Activated CD4-positive, alpha-beta T cell treated with anti-CD3 and anti-CD28 coated beads, Interleukin-2, amount 10 ng/mL, durations not matched to agents 7 days and 5 days (primary cell): ENCODE data around the gene MAP3K20. TPM values are rescaled to one million over a fixed set of nuclear protein-coding genes. Genes with fewer than 3 reads are reported as not detected.
"Not testable (repeated sequence)": the region's sequence is repeated elsewhere in the genome, so short reads cannot be mapped to it uniquely, and the experiment has no call there.

Source experiments
- CTCF ChIA-PET: fragments of 350-600 bp; sonication (Branson Sonifier 250); formaldehyde crosslinking; loops from one replicate; lab custom pipeline; 2021; ENCODE audit warnings: antibody characterized with exemption; lab: Charles Lee
- POLR2A ChIA-PET: fragments of 350-600 bp; sonication (Branson Sonifier 250); formaldehyde crosslinking; loops from one replicate; lab custom pipeline; 2021; ENCODE audit warnings: antibody characterized with exemption; lab: Charles Lee
- DNase-seq: peaks from one replicate; pipeline ENCODE4 v3.0.0-alpha.2; 2020
- H3K27ac Mint-ChIP-seq: one replicate; pipeline ENCODE4 v1.8.0; 2021; ENCODE audit warnings: mild to moderate bottlenecking, moderate library complexity, mixed read lengths
- H3K27me3 Mint-ChIP-seq: one replicate; pipeline ENCODE4 v1.8.0; 2021; ENCODE audit warnings: mixed read lengths
- H3K36me3 Mint-ChIP-seq: one replicate; pipeline ENCODE4 v1.8.0; 2021; ENCODE audit warnings: low read depth, mixed read lengths
- H3K4me1 Mint-ChIP-seq: one replicate; pipeline ENCODE4 v1.8.0; 2021; ENCODE audit warnings: mixed read lengths
- H3K4me3 Mint-ChIP-seq: one replicate; pipeline ENCODE4 v1.8.0; 2021; ENCODE audit warnings: mild to moderate bottlenecking, moderate library complexity, mixed read lengths
- H3K9me3 Mint-ChIP-seq: one replicate; pipeline ENCODE4 v1.8.0; 2021; ENCODE audit warnings: mixed read lengths
- total RNA-seq, 2 experiments: library from RNA; stranded (reverse); gene quantifications; one replicate each; pipeline ENCODE4 v1.2.3, GENCODE V29; 2021

The MAP3K20 gene
- total RNA-seq, 2 experiments from 2014 or later = 14.5 to 15.1 TPM

GRCh38 chr2:173124441-173124840, 48.8 kb downstream of the MAP3K20 start:
- Mint-ChIP-seq H3K4me1 (peaks cover 4% of the 10 kb centered on the region), H3K27ac (no peak overlapping the region), H3K9me3 (no peaks in the 10 kb centered on the region), H3K27me3 (no peaks in the 10 kb centered on the region), H3K36me3 (peaks cover 11% of the 10 kb centered on the region), H3K4me3 (no peak overlapping the region)
- ChIA-PET POLR2A (no interaction called here), CTCF (interaction anchor here (0.6 kb wide), 1 partner anchor 159 kb away, joined by 4 read pairs; no protein-coding TSS in a partner anchor)
- DNase-seq = no peak

DNA sequence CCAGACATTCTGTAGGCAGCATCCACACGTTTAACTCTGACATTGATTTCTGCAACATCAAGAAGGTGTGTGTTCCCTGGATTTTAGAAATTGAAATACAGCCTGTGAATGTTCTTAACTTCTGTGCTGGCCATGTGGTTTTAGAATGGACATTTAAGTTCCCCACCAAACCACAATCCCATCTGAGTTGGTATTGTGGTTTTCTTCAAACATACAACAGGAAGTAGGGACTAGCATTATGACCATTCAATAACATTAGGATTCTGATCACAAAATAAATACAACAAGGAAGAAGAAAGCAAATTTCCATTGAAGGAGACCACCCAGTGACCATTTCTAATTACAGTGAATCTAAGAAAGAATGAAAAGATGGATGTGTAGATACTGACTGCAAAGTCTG, 51.2 kb downstream of the MAP3K20 start:
- Mint-ChIP-seq H3K4me3 (no peak overlapping the region), H3K9me3 (no peaks in the 10 kb centered on the region), H3K27me3 (peaks cover 7% of the 10 kb centered on the region), H3K36me3 (peaks cover 8% of the 10 kb centered on the region), H3K27ac (no peak overlapping the region), H3K4me1 (peaks cover 4% of the 10 kb centered on the region)
- POLR2A ChIA-PET = no interaction called here
- CTCF ChIA-PET = no interaction called here
- no peak for DNase-seq

DNA sequence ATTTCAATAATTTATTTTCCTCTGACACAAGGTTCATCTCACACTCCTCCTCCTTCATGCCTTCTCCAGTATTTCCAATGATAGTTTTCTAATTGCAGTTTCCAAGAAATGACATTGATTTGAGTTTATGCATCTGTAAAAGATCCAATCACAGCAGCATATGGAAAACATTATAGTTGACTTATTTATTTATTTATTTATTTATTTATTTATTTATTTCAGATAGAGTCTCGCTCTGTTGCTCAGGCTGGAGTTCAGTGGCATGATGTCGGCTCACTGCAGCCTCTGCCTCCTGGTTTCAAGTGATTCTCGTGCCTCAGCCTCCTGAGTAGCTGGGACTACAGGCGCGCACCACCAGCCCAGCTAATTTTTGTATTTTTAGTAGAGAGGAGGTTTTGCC, 52.5 kb downstream of the MAP3K20 start:
- H3K27ac Mint-ChIP-seq, POLR2A ChIA-PET, CTCF ChIA-PET, H3K4me1 Mint-ChIP-seq, H3K9me3 Mint-ChIP-seq, H3K36me3 Mint-ChIP-seq, DNase-seq, H3K4me3 Mint-ChIP-seq: not testable (repeated sequence)
- H3K27me3 Mint-ChIP-seq = peaks cover 14% of the 10 kb centered on the region

DNA sequence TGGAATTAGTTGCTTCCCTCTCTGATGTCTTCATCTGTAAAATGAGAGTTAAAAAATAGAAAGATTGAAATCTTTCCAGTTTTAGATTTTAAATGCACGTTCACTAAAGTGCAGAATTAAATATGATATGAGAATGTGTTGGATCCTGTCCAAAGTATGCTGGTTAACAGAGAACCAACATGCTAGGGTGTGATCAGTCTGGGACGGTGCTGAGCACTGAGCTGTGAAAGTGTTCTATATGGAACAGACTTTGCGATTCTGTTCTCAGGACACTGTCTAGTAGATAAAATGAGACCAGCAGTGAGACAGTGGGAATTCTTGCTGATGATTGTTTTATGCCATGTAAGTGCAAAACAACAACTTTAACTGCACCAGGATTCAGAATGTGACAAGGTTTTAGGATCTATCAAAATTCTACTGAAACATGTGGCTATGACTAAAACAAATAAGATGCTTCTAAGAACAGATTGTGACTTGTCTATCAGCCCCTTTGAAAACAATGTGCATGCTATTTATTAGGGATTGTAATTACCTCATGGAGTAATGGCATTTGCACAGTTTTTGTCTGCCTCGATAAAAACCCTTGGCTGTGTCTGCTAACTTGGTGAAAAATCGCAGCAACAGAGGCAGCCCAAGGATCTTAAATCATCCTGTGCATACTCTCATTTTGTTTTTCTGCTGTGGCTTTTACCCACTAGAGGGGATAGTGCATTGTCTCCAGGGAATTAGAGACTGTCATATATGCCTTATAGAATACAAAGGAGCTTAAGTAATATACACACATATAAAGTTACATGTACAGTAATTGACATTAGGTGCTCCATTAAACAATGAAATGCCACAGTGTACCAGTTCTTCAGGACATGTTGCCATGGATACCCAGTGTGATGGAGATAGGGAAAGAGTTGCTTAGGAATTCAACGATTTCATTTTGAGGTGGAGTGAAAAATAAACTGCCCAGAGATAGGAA, 55.1 kb downstream of the MAP3K20 start:
- H3K4me1 Mint-ChIP-seq = peaks cover 30% of the 10 kb centered on the region
- ChIA-PET CTCF (interaction anchor here (1.0 to 1.4 kb wide), 2 partner anchors 21 to 23 kb away, joined by 3 read pairs; no protein-coding TSS in a partner anchor), POLR2A (no interaction called here)
- no peak overlapping the region for H3K27ac Mint-ChIP-seq
- H3K36me3 Mint-ChIP-seq = peaks cover 12% of the 10 kb centered on the region
- no peak for DNase-seq
- H3K9me3 Mint-ChIP-seq = peaks cover 5% of the 10 kb centered on the region
- H3K4me3 Mint-ChIP-seq = no peak overlapping the region
- H3K27me3 Mint-ChIP-seq = peaks cover 20% of the 10 kb centered on the region

DNA sequence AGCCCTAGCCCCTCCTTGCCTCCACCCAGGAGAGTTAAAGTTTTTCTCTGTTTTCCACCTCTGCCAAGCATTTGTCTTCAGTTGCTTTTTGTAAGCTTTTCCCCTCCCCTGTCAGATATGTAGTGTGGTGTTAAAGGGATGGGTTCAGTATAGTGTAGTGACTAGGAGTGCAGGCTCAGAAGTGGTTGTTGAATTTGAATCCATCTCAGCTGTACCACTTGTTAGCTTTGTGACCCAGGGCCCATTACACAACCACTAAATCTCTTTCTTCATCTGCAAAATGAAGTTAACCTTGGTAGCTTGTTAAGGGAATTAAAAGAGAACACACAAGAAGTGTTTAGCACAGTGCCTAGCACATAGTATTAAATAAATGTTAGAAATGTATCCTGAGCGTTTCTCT, 56.9 kb downstream of the MAP3K20 start:
- Mint-ChIP-seq H3K36me3 (peaks cover 12% of the 10 kb centered on the region), H3K4me1 (peaks cover 44% of the 10 kb centered on the region), H3K4me3 (no peak overlapping the region), H3K9me3 (peaks cover 5% of the 10 kb centered on the region), H3K27me3 (peaks cover 20% of the 10 kb centered on the region), H3K27ac (no peak overlapping the region)
- CTCF ChIA-PET = interaction anchor here (0.6 to 1.4 kb wide), 3 partner anchors 9 to 19 kb away, joined by 3 read pairs; no protein-coding TSS in a partner anchor
- POLR2A ChIA-PET = interaction anchor here (0.6 to 0.7 kb wide), 2 partner anchors 12 to 19 kb away, joined by 3 read pairs; no protein-coding TSS in a partner anchor
- DNase-seq = no peak

- H3K36me3 Mint-ChIP-seq = peaks cover 9% of the 10 kb centered on the region
- peaks cover 20% of the 10 kb centered on the region for H3K27me3 Mint-ChIP-seq
- H3K4me3 Mint-ChIP-seq = no peak overlapping the region
- CTCF ChIA-PET = no interaction called here
- peaks cover 50% of the 10 kb centered on the region for H3K4me1 Mint-ChIP-seq
- peaks cover 5% of the 10 kb centered on the region for H3K9me3 Mint-ChIP-seq
- POLR2A ChIA-PET = no interaction called here
- peak; percentile 12 for DNase-seq
- H3K27ac Mint-ChIP-seq = no peak overlapping the region
Measured at GRCh38 chr2:173134703-173135102, 59.1 kb downstream of the MAP3K20 start.

DNA sequence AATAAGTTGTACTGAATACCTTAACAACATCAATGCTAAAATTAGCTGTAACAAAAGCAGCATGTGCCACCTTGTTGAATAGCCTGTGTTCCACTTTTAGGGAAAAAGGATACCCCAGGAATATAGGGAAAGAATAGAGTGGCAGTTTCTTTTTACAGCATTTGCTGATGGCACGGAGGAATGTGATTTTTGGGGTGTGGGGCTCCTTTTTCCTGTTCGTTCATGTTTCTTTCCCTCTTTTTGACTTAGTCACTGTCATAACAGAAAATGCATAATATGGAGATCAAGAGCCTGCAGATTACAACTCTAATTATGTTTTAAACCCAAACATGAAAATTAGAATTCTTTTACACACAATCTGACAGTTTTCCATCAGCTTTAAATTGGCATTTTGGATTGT, 60.4 kb downstream of the MAP3K20 start:
- Mint-ChIP-seq H3K4me1 (peaks cover 50% of the 10 kb centered on the region), H3K9me3 (peaks cover 7% of the 10 kb centered on the region), H3K4me3 (peak overlapping the region; percentile 14), H3K27me3 (peaks cover 19% of the 10 kb centered on the region), H3K27ac (peak overlapping the region; percentile 22), H3K36me3 (peaks cover 9% of the 10 kb centered on the region)
- POLR2A ChIA-PET = no interaction called here
- CTCF ChIA-PET = interaction anchor here (1.0 kb wide), 1 partner anchor 15 kb away, joined by 3 read pairs; no protein-coding TSS in a partner anchor
- no peak for DNase-seq

- Mint-ChIP-seq H3K4me3 (no peak overlapping the region), H3K36me3 (peaks cover 13% of the 10 kb centered on the region), H3K4me1 (peaks cover 50% of the 10 kb centered on the region), H3K27ac (no peak overlapping the region), H3K9me3 (peaks cover 12% of the 10 kb centered on the region), H3K27me3 (peaks cover 18% of the 10 kb centered on the region)
- CTCF ChIA-PET = interaction anchor here (1.0 to 1.3 kb wide), 2 partner anchors 14 to 35 kb away, joined by 3 read pairs; no protein-coding TSS in a partner anchor
- no peak for DNase-seq
- POLR2A ChIA-PET = no interaction called here
Measured at GRCh38 chr2:173136599-173136998, 61.0 kb downstream of the MAP3K20 start.

DNA sequence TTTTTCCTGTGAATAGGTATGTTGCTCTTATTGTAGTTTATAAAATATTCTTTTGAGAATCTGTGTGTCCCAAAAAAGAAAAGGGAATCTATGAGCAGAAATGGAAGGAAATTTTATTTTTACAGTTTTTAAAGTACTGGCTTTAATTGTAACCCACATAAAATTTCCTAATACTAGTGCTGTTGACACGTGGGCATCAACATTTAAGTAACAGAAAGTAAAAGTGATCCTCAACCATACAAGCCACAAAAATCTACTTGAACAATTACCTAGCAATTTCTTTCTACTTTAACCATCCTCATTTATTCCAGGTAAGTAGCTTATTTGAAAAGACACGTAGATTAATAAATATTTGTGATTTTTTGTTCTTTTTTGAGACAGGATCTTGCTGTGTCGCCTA, 62.0 kb downstream of the MAP3K20 start:
- CTCF ChIA-PET = interaction anchor here (1.3 kb wide), 1 partner anchor 34 kb away, joined by 3 read pairs; no protein-coding TSS in a partner anchor
- Mint-ChIP-seq H3K4me3 (no peak overlapping the region), H3K9me3 (peaks cover 17% of the 10 kb centered on the region)

DNA sequence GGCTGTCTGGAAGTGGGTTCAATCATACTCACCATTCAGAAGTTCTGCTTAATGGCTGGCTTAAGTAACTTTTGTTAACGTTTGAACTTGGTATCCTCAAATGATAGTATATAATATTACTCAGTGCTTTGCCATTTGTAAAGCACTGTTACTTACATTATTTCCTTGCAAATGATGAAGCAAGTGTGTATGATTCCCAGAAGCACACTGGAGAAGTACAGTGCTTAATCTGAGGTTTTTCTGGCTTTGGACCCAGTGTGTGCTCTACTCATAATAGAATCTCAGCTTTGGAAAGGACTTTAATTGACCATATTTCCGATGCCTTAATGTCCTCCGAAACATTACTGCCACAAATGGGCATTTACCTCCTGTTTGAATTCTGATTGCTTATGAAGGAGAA, 63.3 kb downstream of the MAP3K20 start:
- Mint-ChIP-seq H3K27ac (no peak overlapping the region), H3K9me3 (peaks cover 16% of the 10 kb centered on the region), H3K4me3 (no peak overlapping the region), H3K4me1 (peaks cover 40% of the 10 kb centered on the region), H3K36me3 (peaks cover 11% of the 10 kb centered on the region), H3K27me3 (peaks cover 10% of the 10 kb centered on the region)
- ChIA-PET POLR2A (no interaction called here), CTCF (no interaction called here)
- DNase-seq = no peak

More for the DNA sequence above, 62.0 kb downstream of the MAP3K20 start:
- POLR2A ChIA-PET = no interaction called here
- Mint-ChIP-seq H3K27me3 (peaks cover 13% of the 10 kb centered on the region), H3K4me1 (peaks cover 46% of the 10 kb centered on the region), H3K36me3 (peaks cover 14% of the 10 kb centered on the region), H3K27ac (no peak overlapping the region)
- DNase-seq = no peak

DNA sequence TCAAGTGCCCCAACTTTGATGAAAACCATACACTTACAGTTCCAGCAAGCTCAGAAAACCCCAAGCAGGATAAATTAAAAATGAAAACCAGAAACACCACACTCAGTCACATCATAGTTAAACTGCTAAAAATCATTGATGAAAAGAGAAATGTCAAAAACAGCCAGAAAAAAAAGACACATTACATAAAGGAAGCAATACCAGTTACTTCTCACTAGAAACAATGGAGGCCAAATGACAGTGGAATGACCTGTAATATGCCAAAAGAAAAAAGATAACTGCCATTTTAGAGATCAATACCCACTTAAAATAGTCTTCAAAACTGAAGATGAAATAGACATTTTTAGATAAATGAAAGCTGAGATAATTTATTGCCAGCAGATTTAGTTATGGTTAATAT, 66.0 kb downstream of the MAP3K20 start:
- Mint-ChIP-seq H3K4me3 (no peak overlapping the region), H3K27ac (no peak overlapping the region), H3K36me3 (peaks cover 7% of the 10 kb centered on the region), H3K9me3 (peaks cover 13% of the 10 kb centered on the region), H3K27me3 (peaks cover 8% of the 10 kb centered on the region), H3K4me1 (peaks cover 19% of the 10 kb centered on the region)
- POLR2A ChIA-PET = no interaction called here
- CTCF ChIA-PET = no interaction called here
- DNase-seq = no peak

DNA sequence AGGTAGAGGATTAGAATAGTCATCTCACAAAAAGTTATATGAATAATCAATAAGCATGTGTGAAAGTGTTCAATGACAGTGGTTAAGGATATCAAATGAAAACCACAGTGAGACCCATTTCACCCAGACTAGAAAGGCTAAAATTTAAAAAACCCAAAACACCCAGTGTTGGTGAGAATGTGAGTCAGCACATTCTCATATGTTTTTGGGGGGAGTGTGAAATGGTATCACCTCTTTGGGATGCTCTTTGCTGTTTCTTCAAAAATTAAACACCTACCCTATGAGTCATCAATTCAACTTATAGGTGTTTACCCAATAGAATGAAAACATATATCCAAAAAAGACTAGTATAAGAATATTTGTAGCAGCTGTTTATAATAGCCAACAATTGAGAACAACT, 69.8 kb downstream of the MAP3K20 start:
- ChIA-PET CTCF (no interaction called here), POLR2A (no interaction called here)
- no peak for DNase-seq
- Mint-ChIP-seq H3K27me3 (peaks cover 8% of the 10 kb centered on the region), H3K9me3 (peaks cover 16% of the 10 kb centered on the region), H3K27ac (no peak overlapping the region), H3K36me3 (peaks cover 7% of the 10 kb centered on the region), H3K4me1 (peaks cover 19% of the 10 kb centered on the region), H3K4me3 (no peak overlapping the region)

GRCh38 chr2:173146590-173146989, 70.9 kb downstream of the MAP3K20 start:
- peaks cover 2% of the 10 kb centered on the region for H3K36me3 Mint-ChIP-seq
- peaks cover 6% of the 10 kb centered on the region for H3K27me3 Mint-ChIP-seq
- H3K9me3 Mint-ChIP-seq = peaks cover 9% of the 10 kb centered on the region
- POLR2A ChIA-PET = no interaction called here
- CTCF ChIA-PET = no interaction called here
- no peak overlapping the region for H3K4me3 Mint-ChIP-seq
- no peak overlapping the region for H3K27ac Mint-ChIP-seq
- H3K4me1 Mint-ChIP-seq = peaks cover 25% of the 10 kb centered on the region
- DNase-seq = no peak
